ENCODE measurements around the gene OR52E6. TPM values are rescaled to one million over a fixed set of nuclear protein-coding genes. Genes with fewer than 3 reads are reported as not detected.

OR52E6 gene
- total and polyA plus RNA-seq, 2 of the 8 experiments (the other 6 are each of a cell fraction or from before 2014, with no cell fraction given), result 0.14 TPM; not detected in 1

- Histone ChIP-seq H3K4me2 (ENCODE audit: insufficient read depth in 1 of 2, low read depth in 2 of 2, low read length in 2 of 2) (no peak overlapping the region), H3K4me1 (replicated peaks in 1 of 4; ENCODE audit: control insufficient read depth in 3 of 4, insufficient read depth in 4 of 4, low read length in 3 of 4) (no peaks in the 10 kb centered on the region), H2BK5ac (ENCODE audit: low read depth, low read length) (no peak overlapping the region), H3K79me1 (ENCODE audit: low read depth, low read length) (no peaks in the 10 kb centered on the region), H3K4ac (replicated peaks; ENCODE audit: insufficient read length, low read depth, low read length) (no peak overlapping the region), H3K4me3 (ENCODE audit: extremely low read depth in 1 of 4, insufficient read depth in 2 of 4, low read depth in 3 of 4, low read length in 4 of 4) (no peak overlapping the region), H4K20me1 (replicated peaks in 1 of 2; ENCODE audit: control insufficient read depth in 1 of 2, insufficient read depth in 2 of 2, low read length in 2 of 2) (no peaks in the 10 kb centered on the region), H3K36me3 (ENCODE audit: control insufficient read depth in 2 of 4, insufficient read depth in 4 of 4, low read length in 3 of 4) (no peaks in the 10 kb centered on the region), H3K9me3 (ENCODE audit: insufficient read depth in 2 of 2, low read depth in 1 of 2, low read length in 1 of 2) (no peaks in the 10 kb centered on the region), H2BK20ac (ENCODE audit: low read length) (no peak overlapping the region), H3K14ac (ENCODE audit: insufficient read length) (no peak overlapping the region), H2AK5ac (ENCODE audit: low read depth, low read length) (no peak overlapping the region), H3K27me3 (replicated peaks in 1 of 4; ENCODE audit: control insufficient read depth in 3 of 4, extremely low read depth in 1 of 4, insufficient read depth in 3 of 4, low read length in 3 of 4) (no peaks in the 10 kb centered on the region), H4K91ac (replicated peaks; ENCODE audit: insufficient read length, low read length) (no peak overlapping the region), H3K23me2 (ENCODE audit: low read depth, low read length) (no peaks in the 10 kb centered on the region), H2AFZ (ENCODE audit: low read length) (no peak overlapping the region), H3K18ac (ENCODE audit: extremely low read depth, low read length) (no peak overlapping the region), H4K8ac (ENCODE audit: extremely low read depth, insufficient read depth, low read length) (no peak overlapping the region), H2BK15ac (ENCODE audit: low read length) (no peak overlapping the region), H4K5ac (ENCODE audit: insufficient read length, low read depth, low read length) (no peak overlapping the region), H3K79me2 (ENCODE audit: control insufficient read depth in 1 of 2, insufficient read depth in 2 of 2, low read length in 2 of 2) (no peaks in the 10 kb centered on the region), H3K9ac (replicated peaks in 1 of 4; ENCODE audit: extremely low read depth in 1 of 4, low read depth in 3 of 4, low read length in 3 of 4) (no peak overlapping the region), H3K56ac (replicated peaks; ENCODE audit: insufficient read length, low read depth, low read length) (no peak overlapping the region), H2BK12ac (ENCODE audit: low read depth, low read length) (no peak overlapping the region), H3K23ac (ENCODE audit: insufficient read length) (no peak overlapping the region), H3K27ac (ENCODE audit: low read depth, low read length) (no peak overlapping the region), H2BK120ac (replicated peaks; ENCODE audit: low read depth, low read length) (no peak overlapping the region)
- DNase-seq (ENCODE audit: low read depth in 1 of 2, low spot score in 2 of 2) (no peak), FAIRE-seq (no peak)
- POLR2A ChIA-PET (ENCODE audit: partially characterized antibody), result interaction anchor here (0.6 kb wide), 1 partner anchor 128 kb away, joined by 4 read pairs; no protein-coding TSS in a partner anchor
- 93% methylated on average over 1 of the region's 1 CpG; no CpG with 5 or more reads in 1 of the 2 experiments for WGBS, 2 experiments (ENCODE audit: extremely low coverage in 1 of 2, insufficient coverage in 1 of 2, insufficient read length in 1 of 2, insufficient replicate concordance in 2 of 2, low coverage in 1 of 2, low lambda C conversion rate in 2 of 2, missing lambda C conversion rate in 1 of 2)
- TF ChIP-seq SAP30 (IDR thresholded peaks at IDR 0.05; ENCODE audit: insufficient read depth, insufficient replicate concordance, low read length) (no peak), TAF1 (IDR thresholded peaks at IDR 0.05; ENCODE audit: low read depth, low read length) (no peak)
- CTCF ChIA-PET (ENCODE audit: partially characterized antibody), result interaction anchor here (0.9 to 1.5 kb wide), 3 partner anchors 23 to 412 kb away, joined by 3 read pairs; no protein-coding TSS in a partner anchor
Measured at GRCh38 chr11:5887661-5888060, 46.0 kb upstream of the OR52E6 start.
